ENCODE results near the gene TMEM9.

TMEM9 gene

GRCh38 chr1:201131398-201131797 is 22.9 kb downstream of the TMEM9 start:
- H3K4me3 ChIP-seq (ENCODE audit: low read depth, low read length) = no peak overlapping the region

- H3K4me3 ChIP-seq (ENCODE audit: low read depth, low read length) = no peak overlapping the region
Measured at GRCh38 chr1:201128962-201129361, 25.3 kb downstream of the TMEM9 start.

- no peak overlapping the region for H3K4me3 ChIP-seq (ENCODE audit: low read depth, low read length)
Measured at GRCh38 chr1:201128476-201128875, 25.8 kb downstream of the TMEM9 start.

- H3K4me3 ChIP-seq (ENCODE audit: low read depth, low read length) = no peak overlapping the region
Measured at GRCh38 chr1:201127755-201128455, 26.4 kb downstream of the TMEM9 start.

GRCh38 chr1:201126832-201127754 is 27.2 kb downstream of the TMEM9 start, which contains the start of gene ASCL5:
Gene ASCL5 (minus strand): TSS chr1:201127184. CDS start chr1:201115372, 11,812 bp downstream.
- no peak within 1 kb of the TSS for H3K4me3 ChIP-seq (ENCODE audit: low read depth, low read length)

GRCh38 chr1:201126463-201126831 is 27.8 kb downstream of the TMEM9 start:
- no peak overlapping the region for H3K4me3 ChIP-seq (ENCODE audit: low read depth, low read length)

GRCh38 chr1:201125800-201126199 is 28.5 kb downstream of the TMEM9 start:
- H3K4me3 ChIP-seq (ENCODE audit: low read depth, low read length) = no peak overlapping the region

GRCh38 chr1:201125019-201125418 is 29.3 kb downstream of the TMEM9 start:
- H3K4me3 ChIP-seq (ENCODE audit: low read depth, low read length) = no peak overlapping the region

GRCh38 chr1:201123866-201124265 is 30.4 kb downstream of the TMEM9 start:
- H3K4me3 ChIP-seq (ENCODE audit: low read depth, low read length) = no peak overlapping the region

- H3K4me3 ChIP-seq (ENCODE audit: low read depth, low read length) = no peak overlapping the region
Measured at GRCh38 chr1:201122321-201122957, 31.8 kb downstream of the TMEM9 start.

- no peak overlapping the region for H3K4me3 ChIP-seq (ENCODE audit: low read depth, low read length)
Measured at GRCh38 chr1:201119206-201120197, 34.8 kb downstream of the TMEM9 start.

- no peak overlapping the region for H3K4me3 ChIP-seq (ENCODE audit: low read depth, low read length)
Measured at GRCh38 chr1:201116091-201116490, 38.2 kb downstream of the TMEM9 start.

GRCh38 chr1:201115390-201115937 is 38.8 kb downstream of the TMEM9 start:
- H3K4me3 ChIP-seq (ENCODE audit: low read depth, low read length) = no peak overlapping the region

GRCh38 chr1:201114245-201115131 is 39.8 kb downstream of the TMEM9 start:
- H3K4me3 ChIP-seq (ENCODE audit: low read depth, low read length) = peak overlapping the region; percentile 54

- H3K4me3 ChIP-seq (ENCODE audit: low read depth, low read length) = no peak overlapping the region
Measured at GRCh38 chr1:201113451-201114244, 40.6 kb downstream of the TMEM9 start.

GRCh38 chr1:201112926-201113325 is 41.3 kb downstream of the TMEM9 start:
- no peak overlapping the region for H3K4me3 ChIP-seq (ENCODE audit: low read depth, low read length)

- no peak within 1 kb of the TSS for H3K4me3 ChIP-seq (ENCODE audit: low read depth, low read length)
Measured at GRCh38 chr1:201112173-201112731, 42.0 kb downstream of the TMEM9 start, which contains the start of gene CACNA1S. Gene CACNA1S (minus strand): TSS chr1:201112426. CDS start chr1:201112339, 87 bp downstream.

GRCh38 chr1:201111672-201112071 is 42.6 kb downstream of the TMEM9 start:
- no peak overlapping the region for H3K4me3 ChIP-seq (ENCODE audit: low read depth, low read length)
